MCF 10A (cell line): ENCODE data around the gene INPP4A. TPM values are rescaled to one million over a fixed set of nuclear protein-coding genes. Genes with fewer than 3 reads are reported as not detected.
"Not testable (repeated sequence)": the region's sequence is repeated elsewhere in the genome, so short reads cannot be mapped to it uniquely, and the experiment has no call there.

Experiments
- BruUV-seq: library from RNA; stranded (reverse); fragments of 400-500 nt; replicated peaks from 2 replicates; lab custom pipeline; 2021; lab: Mats Ljungman, UMichigan
- CTCF ChIA-PET: fragments of 300-600 bp; sonication (Branson Sonifier 250); formaldehyde crosslinking; extraction: SDS; loops from one replicate; lab custom pipeline; 2021; ENCODE audit warnings: antibody characterized with exemption, inconsistent platforms; lab: Yijun Ruan, JAX
- POLR2A ChIA-PET: fragments of 300-600, 350-650 bp; sonication (Branson Sonifier 250); formaldehyde crosslinking; extraction: SDS; loops from one replicate; lab custom pipeline; 2020; ENCODE audit warnings: antibody characterized with exemption, inconsistent platforms; lab: Yijun Ruan, JAX
- DNase-seq: peaks from one replicate; pipeline ENCODE4 v3.0.0-alpha.2; 2018; ENCODE audit not compliant: unreplicated experiment
- H3K27ac Mint-ChIP-seq: one replicate; pipeline ENCODE4 v1.8.0; 2022; ENCODE audit warnings: mild to moderate bottlenecking, low read depth, mixed read lengths; ENCODE audit not compliant: unreplicated experiment
- H3K27me3 Mint-ChIP-seq: one replicate; pipeline ENCODE4 v1.8.0; 2022; ENCODE audit warnings: mixed read lengths; ENCODE audit not compliant: insufficient read depth, unreplicated experiment
- H3K36me3 Mint-ChIP-seq: one replicate; pipeline ENCODE4 v1.8.0; 2022; ENCODE audit warnings: mild to moderate bottlenecking, moderate library complexity, mixed read lengths; ENCODE audit not compliant: insufficient read depth, unreplicated experiment
- H3K4me1 Mint-ChIP-seq: one replicate; pipeline ENCODE4 v1.8.0; 2022; ENCODE audit warnings: mixed read lengths; ENCODE audit not compliant: insufficient read depth, unreplicated experiment
- H3K4me3 Mint-ChIP-seq: one replicate; pipeline ENCODE4 v1.8.0; 2022; ENCODE audit warnings: mild to moderate bottlenecking, moderate library complexity, mixed read lengths; ENCODE audit not compliant: unreplicated experiment
- H3K9me3 Mint-ChIP-seq: one replicate; pipeline ENCODE4 v1.8.0; 2022; ENCODE audit warnings: mixed read lengths; ENCODE audit not compliant: unreplicated experiment
- intact Hi-C: fragments of 100-400 bp; cut with micrococcal nuclease; formaldehyde crosslinking; loops from 2 replicates; pipeline ENCODE4 v1.14.1; 2022
- total RNA-seq: library from RNA; stranded (reverse); gene quantifications from 2 replicates; pipeline ENCODE4 v1.2.3, GENCODE V29; 2022
- TF ChIP-seq, protein P1 (sequence below): fragments of 200-600 bp; IDR thresholded peaks from one replicate; pipeline ENCODE4 v1.8.0; 2022; ENCODE audit warnings: antibody characterized with exemption, mild to moderate bottlenecking; ENCODE audit not compliant: unreplicated experiment

INPP4A gene
- total RNA-seq, 1 experiment from 2014 or later, result 21.5 TPM

DNA sequence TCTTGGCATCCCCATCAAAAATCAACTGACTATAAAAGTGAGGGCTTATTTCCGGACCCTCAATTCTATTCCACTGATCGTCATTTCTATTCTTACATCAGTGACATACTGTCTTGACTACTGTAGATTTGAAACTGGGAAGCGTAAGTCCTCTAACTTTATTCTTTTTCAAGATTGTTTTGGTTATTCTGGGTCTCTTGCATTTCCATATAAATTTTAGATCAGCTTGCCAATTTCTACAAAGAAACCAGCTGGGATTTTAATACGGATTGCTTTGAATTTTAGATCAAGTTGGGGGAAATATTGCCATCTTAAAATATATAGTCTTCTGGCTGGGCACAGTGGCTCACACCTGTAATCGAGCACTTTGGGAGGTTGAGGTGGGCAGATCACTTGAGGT lies 17.9 kb upstream of the INPP4A start:
- ChIA-PET CTCF (interaction anchor here (2.4 kb wide), 1 partner anchor 14 kb away, joined by 11 read pairs; no protein-coding TSS in a partner anchor), POLR2A (interaction anchor here (0.6 to 1.5 kb wide), 2 partner anchors 7 to 39 kb away, joined by 3 to 4 read pairs; no protein-coding TSS in a partner anchor)
- no peak for DNase-seq
- Mint-ChIP-seq H3K4me1 (no peaks in the 10 kb centered on the region), H3K9me3 (peaks cover 8% of the 10 kb centered on the region), H3K4me3 (no peak overlapping the region), H3K27ac (no peak overlapping the region), H3K36me3 (no peaks in the 10 kb centered on the region), H3K27me3 (peaks cover 9% of the 10 kb centered on the region)
- TF ChIP-seq, protein P1, sequence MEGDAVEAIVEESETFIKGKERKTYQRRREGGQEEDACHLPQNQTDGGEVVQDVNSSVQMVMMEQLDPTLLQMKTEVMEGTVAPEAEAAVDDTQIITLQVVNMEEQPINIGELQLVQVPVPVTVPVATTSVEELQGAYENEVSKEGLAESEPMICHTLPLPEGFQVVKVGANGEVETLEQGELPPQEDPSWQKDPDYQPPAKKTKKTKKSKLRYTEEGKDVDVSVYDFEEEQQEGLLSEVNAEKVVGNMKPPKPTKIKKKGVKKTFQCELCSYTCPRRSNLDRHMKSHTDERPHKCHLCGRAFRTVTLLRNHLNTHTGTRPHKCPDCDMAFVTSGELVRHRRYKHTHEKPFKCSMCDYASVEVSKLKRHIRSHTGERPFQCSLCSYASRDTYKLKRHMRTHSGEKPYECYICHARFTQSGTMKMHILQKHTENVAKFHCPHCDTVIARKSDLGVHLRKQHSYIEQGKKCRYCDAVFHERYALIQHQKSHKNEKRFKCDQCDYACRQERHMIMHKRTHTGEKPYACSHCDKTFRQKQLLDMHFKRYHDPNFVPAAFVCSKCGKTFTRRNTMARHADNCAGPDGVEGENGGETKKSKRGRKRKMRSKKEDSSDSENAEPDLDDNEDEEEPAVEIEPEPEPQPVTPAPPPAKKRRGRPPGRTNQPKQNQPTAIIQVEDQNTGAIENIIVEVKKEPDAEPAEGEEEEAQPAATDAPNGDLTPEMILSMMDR, result no peak
- intact Hi-C loops, result no loop called here
- BruUV-seq, result no TSS peak

DNA sequence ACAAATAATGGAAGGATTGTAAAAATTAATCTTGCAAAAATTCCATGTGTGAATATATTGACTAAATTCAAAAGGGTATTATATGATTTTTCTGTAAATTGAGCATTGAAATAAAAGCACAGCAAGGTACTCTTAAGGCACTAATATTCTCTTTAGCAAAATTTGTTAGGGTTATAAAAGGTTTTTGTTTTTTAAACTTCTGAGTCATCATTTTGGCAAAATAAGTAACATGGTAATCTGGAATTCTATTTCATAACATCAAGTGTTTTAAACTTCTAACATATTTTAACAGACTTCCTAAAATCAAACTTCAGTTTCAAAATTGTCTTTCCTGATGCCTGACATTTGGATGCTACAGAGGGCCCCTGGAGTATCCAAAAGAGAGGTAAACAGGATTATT lies 12.5 kb upstream of the INPP4A start:
- peaks cover 7% of the 10 kb centered on the region for H3K9me3 Mint-ChIP-seq

DNA sequence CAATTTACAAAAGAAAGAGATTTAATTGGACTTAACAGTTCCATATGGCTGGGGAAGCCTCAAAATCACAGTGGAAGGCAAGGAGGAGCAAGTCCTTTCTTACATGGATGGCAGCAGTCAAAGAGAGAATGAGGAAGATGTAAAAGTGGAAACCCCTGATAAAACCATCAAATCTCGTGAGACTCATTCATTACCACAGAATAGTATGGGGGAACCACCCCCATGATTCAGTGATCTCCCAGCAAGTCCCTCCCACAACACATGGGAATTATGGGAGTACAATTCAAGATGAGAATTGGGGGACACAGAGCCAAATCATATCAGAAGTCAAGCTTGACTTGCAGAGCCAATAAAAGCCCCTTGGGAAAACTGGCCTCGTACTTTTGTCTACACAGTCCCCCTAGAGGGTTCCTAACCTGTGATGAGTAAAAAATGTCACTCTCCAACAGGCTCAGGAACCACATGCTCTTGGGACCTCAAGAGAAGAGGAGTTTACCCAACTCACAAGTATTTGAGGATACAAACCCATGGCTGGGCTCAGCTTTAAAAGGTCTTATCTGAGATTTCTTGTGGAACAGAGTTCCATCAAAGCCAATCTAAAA lies 11.2 kb upstream of the INPP4A start:
- Mint-ChIP-seq H3K36me3 (no peaks in the 10 kb centered on the region), H3K4me3 (no peak overlapping the region), H3K27ac (no peak overlapping the region), H3K9me3 (peaks cover 7% of the 10 kb centered on the region), H3K4me1 (no peaks in the 10 kb centered on the region), H3K27me3 (peaks cover 8% of the 10 kb centered on the region)
- CTCF ChIA-PET, result interaction anchor here (1.2 kb wide), 1 partner anchor 21 kb away, joined by 4 read pairs; no protein-coding TSS in a partner anchor
- intact Hi-C loops, result no loop called here
- POLR2A ChIA-PET, result interaction anchor here (1.3 kb wide), 1 partner anchor 8 kb away, joined by 4 read pairs; no protein-coding TSS in a partner anchor
- TF ChIP-seq, protein P1, result no peak
- no peak for DNase-seq
- BruUV-seq, result no TSS peak

More for the DNA sequence above, 12.5 kb upstream of the INPP4A start:
- no peak for DNase-seq
- H3K27ac Mint-ChIP-seq, result no peak overlapping the region
- no peak overlapping the region for H3K4me3 Mint-ChIP-seq
- TF ChIP-seq, protein P1, result no peak
- BruUV-seq, result no TSS peak
- peaks cover 9% of the 10 kb centered on the region for H3K27me3 Mint-ChIP-seq
- ChIA-PET CTCF (interaction anchor here (0.5 to 1.2 kb wide), 2 partner anchors 19 to 25 kb away, joined by 3 to 4 read pairs; no protein-coding TSS in a partner anchor), POLR2A (no interaction called here)
- no peaks in the 10 kb centered on the region for H3K4me1 Mint-ChIP-seq
- H3K36me3 Mint-ChIP-seq, result no peaks in the 10 kb centered on the region
- intact Hi-C loops, result no loop called here

DNA sequence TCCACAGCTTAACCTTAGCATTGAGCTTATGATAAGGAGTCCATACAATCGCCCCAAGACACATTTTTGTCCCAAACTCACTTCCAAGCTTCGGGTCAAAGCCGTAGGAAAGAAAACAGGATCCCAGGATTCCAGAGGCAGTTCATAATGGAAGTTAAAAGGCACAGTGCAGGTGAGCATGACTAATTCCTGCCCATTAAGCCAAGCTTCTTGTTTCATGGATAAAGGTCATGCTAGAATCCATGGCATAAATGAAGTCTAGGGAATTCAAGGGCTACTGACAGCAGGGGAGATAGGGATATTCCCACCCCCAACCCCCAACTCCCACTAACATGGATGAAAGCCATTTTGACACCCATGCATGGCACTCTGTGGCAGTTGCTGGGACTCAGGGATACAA lies 10.2 kb upstream of the INPP4A start:
- TF ChIP-seq, protein P1, result no peak
- no peak for DNase-seq
- Mint-ChIP-seq H3K36me3 (no peaks in the 10 kb centered on the region), H3K9me3 (peaks cover 18% of the 10 kb centered on the region), H3K4me1 (no peaks in the 10 kb centered on the region), H3K27ac (no peak overlapping the region), H3K4me3 (no peak overlapping the region), H3K27me3 (peaks cover 13% of the 10 kb centered on the region)
- intact Hi-C loops, result no loop called here
- no TSS peak for BruUV-seq
- ChIA-PET CTCF (no interaction called here), POLR2A (interaction anchor here (1.3 kb wide), 1 partner anchor 9 kb away, joined by 4 read pairs; no protein-coding TSS in a partner anchor)

DNA sequence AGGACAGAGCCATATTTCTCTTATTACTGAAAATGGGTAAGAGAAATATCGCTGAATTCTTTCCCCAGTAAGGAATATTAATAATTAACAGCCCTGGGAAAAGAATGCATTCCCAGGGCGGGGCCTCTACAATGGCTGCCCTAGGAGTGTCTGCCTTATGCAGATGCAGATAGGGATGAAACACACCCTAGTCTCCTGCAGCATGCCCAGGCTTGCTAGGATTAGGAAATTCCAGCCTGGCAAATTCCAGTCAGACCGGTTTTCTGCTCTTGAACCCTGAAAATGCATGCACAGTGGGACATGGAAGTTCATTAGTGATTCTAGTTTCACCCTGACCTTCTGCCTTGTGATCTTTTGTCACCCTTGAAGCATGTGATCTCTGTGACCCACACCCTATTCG lies 9.0 kb upstream of the INPP4A start:
- intact Hi-C loops, DNase-seq, POLR2A ChIA-PET, BruUV-seq, H3K4me1 Mint-ChIP-seq, H3K27ac Mint-ChIP-seq, H3K4me3 Mint-ChIP-seq, H3K36me3 Mint-ChIP-seq: not testable (repeated sequence)
- CTCF ChIA-PET, result interaction anchor here (0.6 kb wide), 1 partner anchor 53 kb away, joined by 3 read pairs; no protein-coding TSS in a partner anchor
- H3K9me3 Mint-ChIP-seq, result peaks cover 18% of the 10 kb centered on the region
- H3K27me3 Mint-ChIP-seq, result peaks cover 25% of the 10 kb centered on the region
